Psoas muscle (tissue), 8 donors: ENCODE results near the gene MIOX. TPM values are rescaled to one million over a fixed set of nuclear protein-coding genes. Genes with fewer than 3 reads are reported as not detected.

Experiments used
- ATAC-seq, 4 donors: fragments of 200-7000 bp; cut with Tn5 transposase; one replicate each; pipeline ENCODE4 v1.9.1; 2020; ENCODE audit warnings: moderate library complexity in 3 of 4, mild to moderate bottlenecking in 2 of 4
- DNase-seq, 2 donors: peaks; one replicate each; pipeline ENCODE4 v3.0.0-alpha.2; 2020
- H3K27ac ChIP-seq: fragments of 200-600 bp; one replicate; pipeline ENCODE4 v1.8.0; 2022
- H3K27me3 ChIP-seq, 3 donors: fragments of 200-600 bp in 1 of 3; one replicate each; pipeline versions ENCODE4 v1.6.1 to v1.8.0; 2013 to 2022; ENCODE audit warnings: low read length in 2 of 3, mild to moderate bottlenecking in 2 of 3, moderate library complexity in 1 of 3; ENCODE audit not compliant: insufficient read depth in 3 of 3
- H3K36me3 ChIP-seq, 2 donors: fragments of 200-600 bp in 1 of 2; one replicate each; pipeline versions ENCODE4 v1.6.1 to v1.8.0; 2013 to 2022; ENCODE audit warnings: low read depth in 1 of 2, mild to moderate bottlenecking in 1 of 2, moderate library complexity in 1 of 2; ENCODE audit not compliant: insufficient read depth in 1 of 2
- H3K4me1 ChIP-seq: fragments of 200-600 bp; one replicate; pipeline ENCODE4 v1.8.0; 2022
- H3K4me3 ChIP-seq: fragments of 200-600 bp; one replicate; pipeline ENCODE4 v1.8.0; 2022; ENCODE audit warnings: mild to moderate bottlenecking
- H3K9me3 ChIP-seq: fragments of 200-600 bp; one replicate; pipeline ENCODE4 v1.8.0; 2022
- WGBS, 3 donors: extraction: QIAGEN DNeasy Blood & Tissue Kit; methylation state at CpG; one replicate each; pipeline versions ENCODE4 v1.1.6 to v1.1.7; 2013; 5-methylcytosine and 5-hydroxymethylcytosine counted together
- intact Hi-C, 2 donors: fragments of 100-400 bp; cut with DNase I; formaldehyde crosslinking; loops; one replicate each; pipeline versions ENCODE4 v1.11.0 to v1.14.2; 2022
- polyA plus RNA-seq, 3 donors: library from polyadenylated mRNA; stranded (reverse); fragments of 200-250 nt; gene quantifications; one replicate each; pipeline ENCODE4 v1.2.3, GENCODE V29; 2013
- total RNA-seq, 4 donors: library from RNA; stranded (reverse); fragmentation: NEBNext Ultra II Directional in 2 of 4; extraction: Animal tissue kit (Norgen Biotek cat#: 25700) in 2 of 4; gene quantifications; one replicate each; pipeline versions ENCODE4 v1.2.1 to v1.2.4, GENCODE V29; 2021 to 2023
- TF ChIP-seq, protein P1 (sequence below): fragments of 200-600 bp; IDR thresholded peaks from one replicate; pipeline ENCODE4 v1.8.0; 2022; ENCODE audit warnings: antibody characterized with exemption
- donor health status: healthy with polysubstance abuse.
- donor health status: DM: no; HTN: no; CAD: no; lungs with moderate emphysema.
- donor health status: Bipolar disorder and iron deficiency.
- donor health status: healthy.
- donor health status: DM: yes; HTN: yes; CAD: no.
- donor health status: DM: no; HTN: no; CAD: no.
- donor health status: DM: no; HTN: no; CAD: no.
- donor health status: DM: yes; HTN: yes; CAD: no.

MIOX gene
- total and polyA plus RNA-seq, 7 donors = not detected

DNA sequence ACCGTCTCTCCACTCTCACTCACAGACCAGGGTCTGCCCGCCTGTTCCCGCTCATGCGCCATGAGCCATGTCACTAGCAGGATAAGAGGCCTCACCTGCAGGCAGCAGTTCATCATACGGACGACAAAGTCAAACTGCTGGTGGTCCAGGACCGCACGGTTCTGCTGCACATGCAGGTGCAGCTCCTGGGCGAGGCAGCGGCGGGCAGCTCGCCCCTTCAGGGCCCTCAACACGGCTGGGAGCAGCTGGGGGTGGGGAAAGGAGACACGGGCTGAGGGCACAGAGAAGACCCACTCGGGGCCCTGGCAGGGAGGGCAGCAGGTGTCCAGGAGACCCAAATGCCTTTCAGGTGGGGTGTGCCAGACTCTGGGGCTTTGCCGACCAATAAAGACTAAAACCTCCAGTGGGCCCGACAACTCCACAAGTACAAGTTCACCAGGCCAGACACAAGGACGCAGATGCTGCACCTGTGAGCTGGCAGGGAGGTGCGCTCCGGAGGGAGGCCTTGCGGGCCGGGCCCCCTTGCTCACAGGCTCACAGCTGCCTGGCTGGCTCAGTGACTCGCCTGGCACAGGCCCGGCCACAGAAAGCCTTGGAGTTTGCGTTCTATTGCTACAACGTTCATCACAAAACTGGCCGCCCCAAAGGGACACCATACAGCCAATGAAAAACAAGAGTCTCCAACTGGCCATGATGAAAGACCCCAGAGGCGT is 23.3 kb upstream of the MIOX start:
- Histone ChIP-seq H3K36me3 (peaks cover 3 to 94% of the 10 kb centered on the region in 2 donors), H3K4me3 (no peak overlapping the region), H3K27ac (no peak overlapping the region), H3K27me3 (no peaks in the 10 kb centered on the region), H3K4me1 (no peaks in the 10 kb centered on the region), H3K9me3 (no peaks in the 10 kb centered on the region)
- intact Hi-C loops = no loop called here
- WGBS, 3 donors = 87 to 93% (median 91%) methylated on average over 27 to 28 of the region's 28 CpGs
- no peak for ATAC-seq
- TF ChIP-seq, protein P1, sequence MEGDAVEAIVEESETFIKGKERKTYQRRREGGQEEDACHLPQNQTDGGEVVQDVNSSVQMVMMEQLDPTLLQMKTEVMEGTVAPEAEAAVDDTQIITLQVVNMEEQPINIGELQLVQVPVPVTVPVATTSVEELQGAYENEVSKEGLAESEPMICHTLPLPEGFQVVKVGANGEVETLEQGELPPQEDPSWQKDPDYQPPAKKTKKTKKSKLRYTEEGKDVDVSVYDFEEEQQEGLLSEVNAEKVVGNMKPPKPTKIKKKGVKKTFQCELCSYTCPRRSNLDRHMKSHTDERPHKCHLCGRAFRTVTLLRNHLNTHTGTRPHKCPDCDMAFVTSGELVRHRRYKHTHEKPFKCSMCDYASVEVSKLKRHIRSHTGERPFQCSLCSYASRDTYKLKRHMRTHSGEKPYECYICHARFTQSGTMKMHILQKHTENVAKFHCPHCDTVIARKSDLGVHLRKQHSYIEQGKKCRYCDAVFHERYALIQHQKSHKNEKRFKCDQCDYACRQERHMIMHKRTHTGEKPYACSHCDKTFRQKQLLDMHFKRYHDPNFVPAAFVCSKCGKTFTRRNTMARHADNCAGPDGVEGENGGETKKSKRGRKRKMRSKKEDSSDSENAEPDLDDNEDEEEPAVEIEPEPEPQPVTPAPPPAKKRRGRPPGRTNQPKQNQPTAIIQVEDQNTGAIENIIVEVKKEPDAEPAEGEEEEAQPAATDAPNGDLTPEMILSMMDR = no peak
- DNase-seq = no peak

DNA sequence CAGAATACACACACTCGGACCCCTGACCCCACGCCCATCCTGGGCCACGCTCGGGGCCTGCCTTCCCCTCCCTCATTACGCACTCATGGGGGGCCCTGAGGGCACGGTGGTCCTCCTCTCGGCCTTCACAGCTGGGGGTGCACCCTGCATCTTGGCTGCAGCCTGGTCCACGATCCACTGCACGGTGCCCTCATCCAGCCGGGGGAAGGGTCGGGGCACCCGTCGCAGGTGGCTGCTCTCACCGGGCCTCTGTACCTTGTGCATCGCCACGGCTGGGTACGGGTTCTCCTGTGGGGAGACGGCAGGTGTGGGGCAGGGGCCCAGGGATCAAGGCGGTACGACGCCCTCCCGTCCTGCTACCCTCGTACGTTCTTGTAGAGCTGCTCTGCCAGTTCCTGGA is 22.2 kb upstream of the MIOX start:
- peaks cover 7% of the 10 kb centered on the region for H3K4me1 ChIP-seq
- intact Hi-C loops = no loop called here
- H3K4me3 ChIP-seq = no peak overlapping the region
- no peak overlapping the region for H3K27ac ChIP-seq
- no peaks in the 10 kb centered on the region for H3K27me3 ChIP-seq
- no peaks in the 10 kb centered on the region for H3K9me3 ChIP-seq
- DNase-seq (no peak), ATAC-seq (no peak)
- WGBS, 3 donors = 89 to 93% (median 91%) methylated on average over 24 of the region's 24 CpGs
- peaks cover 3 to 83% of the 10 kb centered on the region in 2 donors for H3K36me3 ChIP-seq
- TF ChIP-seq, protein P1 = no peak

DNA sequence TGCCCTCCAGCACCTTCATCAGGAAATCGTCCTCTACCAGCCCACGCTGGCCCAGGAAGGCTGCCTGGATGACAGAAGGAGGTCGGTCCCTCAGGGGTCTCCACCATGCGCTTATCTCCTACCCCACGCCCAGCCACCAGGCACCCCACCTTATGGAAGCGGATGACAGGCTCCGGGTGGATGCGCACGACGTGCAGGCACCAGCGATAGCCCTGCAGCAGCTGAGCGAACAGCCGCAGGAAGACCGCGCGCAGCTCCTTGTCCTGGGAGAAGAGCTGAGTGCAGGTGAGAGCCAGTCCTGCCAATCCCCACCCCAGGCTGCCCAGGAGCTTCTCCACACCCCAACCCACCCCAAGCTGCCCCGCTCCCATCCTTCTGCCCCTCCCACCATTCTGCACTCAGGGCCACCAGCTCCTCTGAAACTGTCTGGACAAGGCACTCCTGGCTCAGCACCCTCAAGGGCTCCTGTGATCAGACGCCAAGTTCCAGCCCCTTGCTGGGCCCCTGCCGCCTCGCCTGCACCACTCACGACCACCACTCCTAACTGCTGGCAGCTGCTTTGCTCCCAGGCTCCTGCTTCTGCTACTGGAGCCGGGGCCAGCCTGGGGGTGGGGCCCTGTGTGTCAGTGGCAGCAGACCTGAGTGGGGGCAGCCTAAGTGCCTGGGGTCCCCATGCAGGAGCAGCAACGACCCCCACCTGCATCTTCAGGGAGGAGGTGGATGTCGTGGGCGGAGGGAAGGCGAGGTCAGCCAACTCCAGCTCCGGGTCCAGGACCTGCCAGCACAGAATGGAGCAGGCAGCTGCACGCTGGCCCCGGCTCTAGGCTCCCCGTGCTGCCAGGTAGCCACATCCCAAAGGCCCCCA is 21.4 kb upstream of the MIOX start:
- Histone ChIP-seq H3K27me3 (no peaks in the 10 kb centered on the region), H3K27ac (no peak overlapping the region), H3K4me1 (peaks cover 14% of the 10 kb centered on the region), H3K4me3 (no peak overlapping the region), H3K9me3 (no peaks in the 10 kb centered on the region), H3K36me3 (peaks cover 3 to 74% of the 10 kb centered on the region in 2 donors)
- no peak for DNase-seq
- WGBS, 3 donors = 90 to 92% (median 90%) methylated on average over 30 of the region's 30 CpGs
- intact Hi-C loops = no loop called here
- ATAC-seq = no peak
- TF ChIP-seq, protein P1 = no peak

DNA sequence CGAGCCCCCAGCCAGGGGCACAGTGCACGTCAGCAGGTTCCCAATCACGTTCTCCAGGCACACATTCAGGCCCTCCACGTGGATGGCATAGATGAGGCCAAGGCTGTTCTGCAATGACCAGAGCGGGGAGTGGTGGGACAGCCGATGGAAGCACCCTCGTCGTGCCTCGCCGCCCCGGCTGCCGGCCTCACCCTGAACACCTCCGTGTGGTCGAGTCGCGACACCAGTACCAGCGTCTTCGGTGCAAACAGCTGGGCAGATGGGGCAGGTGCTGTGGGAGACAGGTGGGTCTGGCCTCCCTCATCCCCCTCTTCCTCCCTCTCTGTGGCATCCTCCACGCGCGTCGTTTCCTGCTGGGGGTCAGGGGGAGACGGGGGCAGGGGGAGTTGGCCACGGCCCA is 19.3 kb upstream of the MIOX start:
- Histone ChIP-seq H3K27ac (no peak overlapping the region), H3K36me3 (peaks cover 3 to 54% of the 10 kb centered on the region in 2 donors), H3K9me3 (no peaks in the 10 kb centered on the region), H3K4me3 (no peak overlapping the region), H3K27me3 (no peaks in the 10 kb centered on the region), H3K4me1 (peaks cover 35% of the 10 kb centered on the region)
- ATAC-seq (no peak), DNase-seq (no peak)
- intact Hi-C loops = no loop called here
- TF ChIP-seq, protein P1 = no peak
- 90 to 92% (median 91%) methylated on average over 19 to 24 of the region's 24 CpGs for WGBS, 3 donors
